Measurements from ENCODE around the gene ITGB3.
"Not testable (repeated sequence)": the region's sequence is repeated elsewhere in the genome, so short reads cannot be mapped to it uniquely, and the experiment has no call there.

The ITGB3 gene

DNA sequence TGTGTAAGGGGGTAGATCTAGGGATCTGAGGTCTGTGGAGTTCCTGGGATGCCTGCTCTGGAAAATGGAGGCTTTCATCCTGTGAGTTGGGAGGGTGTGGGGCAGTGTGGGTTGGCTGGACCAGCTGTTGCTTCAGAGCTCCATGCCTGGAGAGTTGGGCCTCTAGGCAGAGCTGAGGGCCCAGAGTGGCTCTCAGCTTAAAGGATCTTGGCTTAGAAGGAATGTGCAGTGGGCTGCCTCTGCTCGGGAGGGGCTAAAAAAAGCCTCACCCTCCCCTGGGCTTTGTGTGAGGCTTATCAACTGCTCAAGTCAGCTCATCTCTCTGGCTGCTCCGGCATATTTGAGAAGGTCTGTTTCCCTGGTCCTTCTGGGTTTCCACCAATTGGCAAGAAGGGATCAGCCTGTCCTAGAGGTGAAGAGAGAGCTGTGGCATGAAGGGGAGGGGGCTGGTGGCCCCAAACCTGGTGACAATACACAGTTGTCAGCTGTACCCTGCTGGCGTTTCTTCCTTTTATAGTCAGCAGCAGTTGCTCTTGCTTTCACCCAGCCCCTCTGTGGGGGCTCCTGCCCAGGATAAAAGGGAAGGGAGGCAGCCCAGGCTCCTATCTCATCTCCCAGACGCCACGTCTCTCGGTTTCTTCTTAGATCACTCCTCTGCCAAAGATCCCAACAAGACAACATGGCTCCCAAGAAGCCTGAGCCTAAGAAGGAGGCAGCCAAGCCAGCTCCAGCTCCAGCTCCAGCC lies 44.7 kb upstream of the ITGB3 start, which contains the start of gene MYL4:
Gene MYL4 (plus strand): TSS at position 605 of the 745 bp plus-strand sequence. CDS start 75 bp downstream, at position 680.
- H3K4me3 ChIP-seq (ENCODE audit: low read depth, low read length) = no peak within 1 kb of the TSS
- TF ChIP-seq, protein P1, sequence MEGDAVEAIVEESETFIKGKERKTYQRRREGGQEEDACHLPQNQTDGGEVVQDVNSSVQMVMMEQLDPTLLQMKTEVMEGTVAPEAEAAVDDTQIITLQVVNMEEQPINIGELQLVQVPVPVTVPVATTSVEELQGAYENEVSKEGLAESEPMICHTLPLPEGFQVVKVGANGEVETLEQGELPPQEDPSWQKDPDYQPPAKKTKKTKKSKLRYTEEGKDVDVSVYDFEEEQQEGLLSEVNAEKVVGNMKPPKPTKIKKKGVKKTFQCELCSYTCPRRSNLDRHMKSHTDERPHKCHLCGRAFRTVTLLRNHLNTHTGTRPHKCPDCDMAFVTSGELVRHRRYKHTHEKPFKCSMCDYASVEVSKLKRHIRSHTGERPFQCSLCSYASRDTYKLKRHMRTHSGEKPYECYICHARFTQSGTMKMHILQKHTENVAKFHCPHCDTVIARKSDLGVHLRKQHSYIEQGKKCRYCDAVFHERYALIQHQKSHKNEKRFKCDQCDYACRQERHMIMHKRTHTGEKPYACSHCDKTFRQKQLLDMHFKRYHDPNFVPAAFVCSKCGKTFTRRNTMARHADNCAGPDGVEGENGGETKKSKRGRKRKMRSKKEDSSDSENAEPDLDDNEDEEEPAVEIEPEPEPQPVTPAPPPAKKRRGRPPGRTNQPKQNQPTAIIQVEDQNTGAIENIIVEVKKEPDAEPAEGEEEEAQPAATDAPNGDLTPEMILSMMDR (IDR thresholded peaks at IDR 0.05; ENCODE audit: control insufficient read depth, extremely low read depth, insufficient read depth) = no peak
- no peak for DNase-seq (ENCODE audit: low read depth)

DNA sequence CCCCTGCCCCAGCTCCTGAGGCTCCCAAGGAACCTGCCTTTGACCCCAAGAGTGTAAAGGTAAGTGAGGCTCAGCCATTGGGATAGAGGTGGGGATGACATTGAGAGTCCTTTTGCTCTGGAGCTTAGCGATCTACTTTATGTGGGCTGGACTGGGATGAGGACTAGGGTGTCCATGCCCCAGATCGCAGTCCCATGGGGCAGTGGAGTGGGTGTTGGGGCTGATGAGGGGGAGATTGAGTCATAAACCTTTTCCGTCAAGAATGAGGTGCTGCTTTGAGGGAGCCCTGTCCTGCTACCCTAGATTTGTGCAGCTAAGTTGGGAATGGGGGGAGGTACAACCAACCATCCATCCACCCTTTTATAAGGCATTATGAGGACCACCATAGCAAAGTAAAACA lies 44.1 kb upstream of the ITGB3 start:
- no peak for DNase-seq (ENCODE audit: low read depth)
- no peak overlapping the region for H3K4me3 ChIP-seq (ENCODE audit: low read depth, low read length)
- TF ChIP-seq, protein P1 (IDR thresholded peaks at IDR 0.05; ENCODE audit: control insufficient read depth, extremely low read depth, insufficient read depth) = no peak

DNA sequence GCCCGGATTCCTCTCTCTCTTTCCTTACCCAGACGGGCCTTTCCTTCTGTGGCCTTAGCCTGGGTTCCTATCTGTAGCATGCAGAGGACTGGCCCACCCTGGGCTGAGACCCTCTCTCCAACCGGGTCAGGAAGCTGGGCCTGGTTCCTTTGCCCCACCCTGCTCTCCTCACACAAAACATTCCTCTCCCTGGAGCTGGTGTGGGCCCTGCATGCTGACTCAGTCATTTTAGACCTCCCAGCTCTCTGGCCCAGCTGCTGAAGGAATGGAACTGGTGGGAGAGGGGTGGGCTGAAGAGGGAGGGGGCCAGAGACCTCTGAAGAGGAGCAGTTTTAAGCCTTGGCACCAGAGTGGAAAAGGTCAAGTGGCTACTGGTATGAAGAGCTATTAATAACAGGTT lies 43.5 kb upstream of the ITGB3 start:
- no peak overlapping the region for H3K4me3 ChIP-seq (ENCODE audit: low read depth, low read length)
- TF ChIP-seq, protein P1 (IDR thresholded peaks at IDR 0.05; ENCODE audit: control insufficient read depth, extremely low read depth, insufficient read depth) = no peak
- no peak for DNase-seq (ENCODE audit: low read depth)

DNA sequence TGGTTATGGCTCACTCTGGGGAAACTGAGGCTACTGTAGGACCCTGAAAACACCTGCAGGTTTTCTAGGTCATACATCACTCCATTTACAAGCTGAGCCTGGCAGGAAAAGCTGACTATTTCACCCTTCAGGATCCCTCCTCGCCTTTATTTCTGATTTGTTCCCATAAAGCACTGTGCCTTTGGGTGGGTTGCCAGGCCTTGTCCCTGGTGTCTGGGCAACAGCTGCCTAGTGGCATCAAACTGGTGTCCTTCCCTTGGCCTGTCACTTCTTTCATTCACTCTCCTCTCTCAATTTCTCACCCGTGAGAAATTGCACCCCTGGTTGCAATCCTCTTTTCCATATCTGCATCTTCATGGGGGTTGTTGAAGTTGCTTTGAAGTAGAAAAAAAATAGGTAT lies 42.8 kb upstream of the ITGB3 start:
- H3K4me3 ChIP-seq (ENCODE audit: low read depth, low read length) = no peak overlapping the region
- TF ChIP-seq, protein P1 (IDR thresholded peaks at IDR 0.05; ENCODE audit: control insufficient read depth, extremely low read depth, insufficient read depth) = no peak
- DNase-seq (ENCODE audit: low read depth) = no peak

DNA sequence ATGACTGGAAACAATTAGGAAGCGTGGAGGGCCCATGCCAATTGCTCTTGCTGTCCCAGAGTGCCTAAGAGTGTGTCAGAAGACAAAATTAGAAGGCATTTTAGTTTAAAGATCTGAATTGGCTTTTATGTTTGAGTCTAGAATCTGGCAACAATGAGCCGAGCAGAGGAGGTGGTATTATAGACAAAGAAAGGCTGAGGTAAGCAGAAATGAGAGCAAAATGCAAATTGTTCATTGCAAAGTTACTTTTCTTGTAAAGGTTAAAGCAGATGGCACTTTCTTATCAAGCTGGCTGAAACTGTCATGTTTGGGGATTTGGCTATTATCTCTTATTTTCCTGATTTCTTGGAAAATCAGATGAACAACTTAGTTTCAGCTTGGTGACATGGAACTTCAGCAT lies 41.2 kb upstream of the ITGB3 start:
- no peak overlapping the region for H3K4me3 ChIP-seq (ENCODE audit: low read depth, low read length)
- TF ChIP-seq, protein P1 (IDR thresholded peaks at IDR 0.05; ENCODE audit: control insufficient read depth, extremely low read depth, insufficient read depth) = no peak
- no peak for DNase-seq (ENCODE audit: low read depth)

DNA sequence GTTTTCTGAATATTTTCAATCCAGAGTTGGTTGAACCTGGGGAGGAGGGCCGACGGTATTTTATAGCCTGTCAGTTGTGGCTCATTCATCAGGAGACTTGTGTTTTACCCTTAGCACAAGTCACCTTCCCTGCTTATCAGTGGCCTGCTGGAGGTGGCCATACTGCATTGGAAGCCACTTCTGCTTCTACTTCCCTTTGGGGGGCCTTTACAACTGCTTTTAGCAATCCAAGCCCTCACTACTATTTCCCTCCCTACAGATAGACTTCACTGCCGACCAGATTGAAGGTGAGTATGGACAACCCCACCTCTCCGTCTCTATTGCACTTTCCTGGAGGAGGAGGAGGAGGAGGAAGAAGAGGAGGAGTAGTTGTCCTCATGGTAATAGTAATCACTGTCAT lies 40.1 kb upstream of the ITGB3 start:
- TF ChIP-seq, protein P1 (IDR thresholded peaks at IDR 0.05; ENCODE audit: control insufficient read depth, extremely low read depth, insufficient read depth) = no peak
- H3K4me3 ChIP-seq (ENCODE audit: low read depth, low read length) = no peak overlapping the region
- no peak for DNase-seq (ENCODE audit: low read depth)

DNA sequence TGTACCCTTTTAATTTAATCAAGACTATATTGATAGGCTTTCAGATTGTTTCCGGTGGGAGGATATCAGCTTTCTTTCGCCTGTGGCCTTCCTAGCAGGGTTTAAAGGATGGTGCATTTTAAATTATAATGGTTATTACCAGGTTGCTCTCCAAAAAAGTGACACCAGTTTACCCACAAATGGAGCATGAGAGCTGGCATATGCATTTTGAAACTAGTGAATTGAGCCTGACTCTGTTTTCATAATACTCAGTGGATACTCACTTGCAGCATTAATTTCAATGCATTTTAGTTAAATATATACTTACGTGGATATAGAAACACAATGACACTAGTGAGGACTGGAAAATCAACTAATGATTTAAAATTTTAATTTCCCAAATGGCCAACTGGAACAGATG lies 38.7 kb upstream of the ITGB3 start:
- TF ChIP-seq, protein P1 (IDR thresholded peaks at IDR 0.05; ENCODE audit: control insufficient read depth, extremely low read depth, insufficient read depth) = no peak
- no peak for DNase-seq (ENCODE audit: low read depth)
- H3K4me3 ChIP-seq (ENCODE audit: low read depth, low read length) = no peak overlapping the region

DNA sequence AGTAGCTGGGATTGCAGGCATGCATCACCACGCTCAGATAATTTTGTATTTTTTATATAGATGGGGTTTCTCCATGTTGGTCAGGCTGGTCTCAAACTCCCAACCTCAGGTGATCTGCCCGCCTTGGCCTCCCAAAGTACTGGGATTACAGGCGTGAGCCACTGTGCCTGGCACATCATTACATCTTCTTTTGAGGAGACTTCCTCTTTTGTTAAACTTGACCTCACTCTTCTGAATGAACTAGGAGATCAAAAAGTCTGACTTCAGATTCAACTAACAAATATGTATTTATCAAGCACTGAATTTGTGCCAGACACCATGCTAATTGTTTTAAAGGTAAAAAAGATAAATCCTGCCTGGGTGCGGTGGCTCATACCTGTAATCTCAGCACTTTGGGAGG lies 36.8 kb upstream of the ITGB3 start:
- not testable (repeated sequence) for DNase-seq (ENCODE audit: low read depth); H3K4me3 ChIP-seq (ENCODE audit: low read depth, low read length)

DNA sequence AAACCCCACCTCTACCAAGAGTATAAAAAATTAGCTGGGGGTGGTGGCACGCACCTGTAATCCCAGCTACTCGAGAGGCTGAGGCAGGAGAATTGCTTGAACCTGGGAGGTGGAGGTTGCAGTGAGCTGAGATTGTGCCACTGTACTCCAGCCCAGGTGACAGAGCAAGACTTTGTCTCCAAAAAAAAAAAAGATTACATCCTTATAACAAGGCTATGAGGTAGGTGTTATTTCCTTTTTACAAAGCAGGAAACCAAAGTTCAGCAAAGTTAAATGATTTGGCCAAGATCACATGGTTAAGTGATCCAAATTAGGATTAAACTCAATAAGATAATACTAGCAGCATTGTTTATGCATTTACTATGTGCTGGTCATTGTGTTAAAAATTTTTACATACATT lies 36.3 kb upstream of the ITGB3 start:
- H3K4me3 ChIP-seq (ENCODE audit: low read depth, low read length); DNase-seq (ENCODE audit: low read depth): not testable (repeated sequence)
